Breast epithelium (tissue), 4 donors: ENCODE data around the gene OR2F1. TPM values are rescaled to one million over a fixed set of nuclear protein-coding genes. Genes with fewer than 3 reads are reported as not detected.

ENCODE experiments used
- DNase-seq, 2 donors: peaks; one replicate each; pipeline ENCODE4 v3.0.0-alpha.2; 2019; ENCODE audit warnings: low spot score in 2 of 2
- H3K27ac ChIP-seq, 2 donors: fragments of 200-600 bp; sonication (generic) in 1 of 2; one replicate each; pipeline ENCODE4 v1.5.1; 2016 to 2019; ENCODE audit warnings: mild to moderate bottlenecking in 1 of 2
- H3K27me3 ChIP-seq, 2 donors: fragments of 200-600 bp; sonication (generic) in 1 of 2; one replicate each; pipeline versions ENCODE4 v1.5.1 to v1.6.0; 2017 to 2019; ENCODE audit warnings: control low read depth in 1 of 2, mild to moderate bottlenecking in 1 of 2
- H3K36me3 ChIP-seq: fragments of 200-600 bp; one replicate; pipeline ENCODE4 v1.5.1; 2019
- H3K4me1 ChIP-seq, 2 donors: fragments of 200-600 bp; sonication (generic); one replicate each; pipeline ENCODE4 v1.5.1; 2016 to 2019; ENCODE audit warnings: control low read depth in 1 of 2
- H3K4me3 ChIP-seq, 3 donors: fragments of 200-600 bp; sonication (generic); 1 replicate in 2 of 3; 2 replicates in 1 of 3; pipeline ENCODE4 v1.5.1; 2016 to 2019; ENCODE audit warnings: mild to moderate bottlenecking in 3 of 3, moderate library complexity in 2 of 3
- H3K9me3 ChIP-seq, 2 donors: fragments of 200-600 bp; sonication (generic) in 1 of 2; one replicate each; pipeline ENCODE4 v1.5.1; 2016 to 2019; ENCODE audit warnings: control low read depth in 1 of 2
- CTCF ChIP-seq, 3 donors: fragments of 450-650 bp; IDR thresholded peaks; one replicate each; pipeline ENCODE4 v1.5.1; 2016 to 2017; ENCODE audit warnings: antibody characterized with exemption in 3 of 3, mild to moderate bottlenecking in 3 of 3, moderate library complexity in 3 of 3
- POLR2A ChIP-seq: fragments of 450-650 bp; IDR thresholded peaks from one replicate; pipeline ENCODE4 v1.6.1; 2016; ENCODE audit warnings: antibody characterized with exemption, mild to moderate bottlenecking, moderate library complexity
- POLR2AphosphoS5 ChIP-seq, 3 donors: sonication (generic); formaldehyde crosslinking; IDR thresholded peaks; one replicate each; pipeline ENCODE4 v1.6.1; 2017; ENCODE audit warnings: antibody characterized with exemption in 3 of 3
- intact Hi-C: fragments of 100-400 bp; cut with DNase I; formaldehyde crosslinking; loops from one replicate; pipeline ENCODE4 v1.15.1; 2023; ENCODE audit warnings: low total_unique reads
- total RNA-seq, 3 donors: library from RNA; depleted of rRNA; stranded (reverse); fragments of >200 nt; gene quantifications; one replicate each; pipeline ENCODE4 v1.1.0, GENCODE V29; 2016

The OR2F1 gene
- total RNA-seq, 3 donors from 2014 or later: 0.15 TPM; not detected in 2

DNA sequence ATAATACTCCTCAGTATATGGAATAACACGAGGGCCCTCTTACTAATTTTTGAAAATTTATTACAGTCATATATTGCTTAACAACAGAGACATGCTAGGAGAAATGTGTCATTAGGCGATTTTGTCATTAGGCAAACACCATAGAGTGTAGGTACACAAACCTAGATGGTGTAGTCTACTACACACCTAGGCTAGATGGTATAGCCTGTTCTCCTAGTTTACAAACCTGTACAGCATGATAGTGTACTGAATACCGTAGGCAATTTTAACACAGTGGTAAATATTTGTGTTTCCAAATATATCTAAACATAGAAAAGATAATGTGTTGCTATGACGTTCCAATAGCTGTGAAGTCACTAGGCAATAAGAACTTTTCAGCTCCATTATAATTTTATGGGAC, 12.8 kb downstream of the OR2F1 start:
- intact Hi-C loops: no loop called here
- Histone ChIP-seq H3K9me3 (no peaks in the 10 kb centered on the region), H3K4me3 (no peak overlapping the region), H3K27ac (no peak overlapping the region), H3K36me3 (no peaks in the 10 kb centered on the region), H3K4me1 (no peaks in the 10 kb centered on the region), H3K27me3 (no peaks in the 10 kb centered on the region)
- DNase-seq: no peak
- TF ChIP-seq POLR2AphosphoS5 (IDR thresholded peaks at IDR 0.05) (no peak), CTCF (IDR thresholded peaks at IDR 0.05) (no peak), POLR2A (no peak)

GRCh38 chr7:143973870-143974416, 19.3 kb downstream of the OR2F1 start:
- Histone ChIP-seq H3K27me3 (no peaks in the 10 kb centered on the region), H3K4me3 (no peak overlapping the region), H3K27ac (no peak overlapping the region), H3K4me1 (no peaks in the 10 kb centered on the region), H3K36me3 (no peaks in the 10 kb centered on the region), H3K9me3 (no peaks in the 10 kb centered on the region)
- intact Hi-C loops: no loop called here
- DNase-seq: no peak
- TF ChIP-seq POLR2AphosphoS5 (IDR thresholded peaks at IDR 0.05) (no peak), CTCF (IDR thresholded peaks at IDR 0.05) (no peak), POLR2A (no peak)

DNA sequence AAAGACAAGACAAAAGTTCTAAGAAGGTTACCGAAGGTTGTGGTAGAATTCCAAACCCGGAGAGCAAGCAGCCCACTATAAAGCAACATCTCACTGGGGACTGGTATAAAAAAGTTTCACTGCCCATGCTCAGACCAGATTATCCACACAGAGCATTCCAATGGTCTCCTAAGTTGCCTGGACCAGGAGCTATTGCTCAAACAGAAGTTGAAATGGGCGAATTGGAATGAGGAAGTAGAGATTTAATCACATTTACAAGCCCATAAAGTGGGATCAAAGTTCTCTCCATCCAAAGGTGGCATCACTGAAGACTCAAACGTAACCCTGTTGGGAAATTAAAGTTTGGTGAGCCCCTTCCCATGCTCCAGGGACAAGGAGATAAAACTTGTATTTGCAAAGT, 19.8 kb downstream of the OR2F1 start:
- no peak overlapping the region for H3K27ac ChIP-seq
- no peak for DNase-seq
- H3K4me3 ChIP-seq: no peak overlapping the region
- H3K9me3 ChIP-seq: no peaks in the 10 kb centered on the region
- H3K36me3 ChIP-seq: no peaks in the 10 kb centered on the region
- no peaks in the 10 kb centered on the region for H3K27me3 ChIP-seq
- H3K4me1 ChIP-seq: no peaks in the 10 kb centered on the region
- intact Hi-C loops: no loop called here
- TF ChIP-seq CTCF (IDR thresholded peaks at IDR 0.05) (no peak), POLR2A (no peak)

GRCh38 chr7:143975617-143976016, 21.0 kb downstream of the OR2F1 start:
- H3K9me3 ChIP-seq: no peaks in the 10 kb centered on the region
- DNase-seq: no peak
- no peaks in the 10 kb centered on the region for H3K36me3 ChIP-seq
- no peak overlapping the region for H3K27ac ChIP-seq
- intact Hi-C loops: no loop called here
- no peaks in the 10 kb centered on the region for H3K4me1 ChIP-seq
- H3K4me3 ChIP-seq: no peak overlapping the region
- no peaks in the 10 kb centered on the region for H3K27me3 ChIP-seq
- TF ChIP-seq POLR2AphosphoS5 (IDR thresholded peaks at IDR 0.05) (no peak), CTCF (IDR thresholded peaks at IDR 0.05) (no peak), POLR2A (no peak)

- Histone ChIP-seq H3K27ac (no peak overlapping the region), H3K27me3 (no peaks in the 10 kb centered on the region), H3K4me1 (no peaks in the 10 kb centered on the region), H3K4me3 (no peak overlapping the region), H3K36me3 (no peaks in the 10 kb centered on the region), H3K9me3 (no peaks in the 10 kb centered on the region)
- DNase-seq: no peak
- no peak for TF ChIP-seq POLR2AphosphoS5 (IDR thresholded peaks at IDR 0.05)
- no peak for TF ChIP-seq POLR2A
- no peak for TF ChIP-seq CTCF (IDR thresholded peaks at IDR 0.05)
- intact Hi-C loops: no loop called here
Measured at GRCh38 chr7:143978585-143978984, 23.9 kb downstream of the OR2F1 start.
